Measurements from ENCODE around the gene HDDC3.
A peak's percentile ranks its signal among the peaks of the same experiment; 100 is the strongest.

HDDC3 gene

DNA sequence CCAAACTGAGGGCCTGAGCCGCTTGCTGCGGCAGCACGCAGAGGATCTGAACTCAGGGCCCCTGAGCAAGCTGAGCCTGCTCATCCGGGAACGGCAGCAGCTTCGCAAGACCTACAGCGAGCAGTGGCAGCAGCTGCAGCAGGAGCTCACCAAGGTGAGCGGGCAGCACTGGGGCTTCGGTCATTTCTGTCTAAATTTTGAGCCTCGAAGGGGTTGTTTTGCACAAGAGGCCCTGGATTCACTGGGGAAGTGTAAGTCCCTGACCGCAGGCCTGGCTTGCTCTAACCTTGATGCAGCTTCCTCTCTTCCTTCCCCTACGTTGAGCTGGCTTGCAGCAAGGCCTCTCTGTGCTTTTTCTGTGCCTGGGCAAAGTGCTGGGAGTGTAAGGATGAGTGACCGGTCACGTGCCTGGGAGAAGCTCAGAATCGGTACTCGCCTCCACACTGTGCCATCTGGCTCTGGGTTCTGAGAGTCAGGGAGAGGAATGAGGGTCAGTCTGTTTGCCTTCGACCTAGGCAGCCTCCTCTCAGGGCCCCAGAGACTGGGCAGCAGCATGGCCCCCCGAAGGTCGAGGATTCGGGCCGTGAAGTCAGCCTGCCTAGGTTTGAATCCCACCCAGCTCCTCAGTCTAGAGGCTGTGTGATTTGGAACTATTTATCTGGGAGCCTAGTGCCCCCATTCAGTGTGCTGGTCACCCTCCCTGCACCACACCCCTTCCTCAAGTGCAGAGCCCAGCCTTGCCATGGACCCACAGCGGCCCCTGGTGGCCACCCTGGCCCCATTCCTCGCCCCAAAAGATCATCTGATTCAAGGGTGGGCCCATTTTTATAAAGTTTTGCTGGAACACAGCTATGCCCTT, 46.7 kb downstream of the HDDC3 start:
- peak; percentile 97 for TF ChIP-seq CTCF (IDR thresholded peaks at IDR 0.05; ENCODE audit: borderline replicate concordance, insufficient read depth, low read depth, low read length)
- H3K4me3 ChIP-seq (ENCODE audit: low read depth, low read length), result peak overlapping the region; percentile 76

GRCh38 chr15:90884719-90885431, 47.5 kb downstream of the HDDC3 start:
- no peak for TF ChIP-seq CTCF (IDR thresholded peaks at IDR 0.05; ENCODE audit: borderline replicate concordance, insufficient read depth, low read depth, low read length)
- peak overlapping the region; percentile 76 for H3K4me3 ChIP-seq (ENCODE audit: low read depth, low read length)

DNA sequence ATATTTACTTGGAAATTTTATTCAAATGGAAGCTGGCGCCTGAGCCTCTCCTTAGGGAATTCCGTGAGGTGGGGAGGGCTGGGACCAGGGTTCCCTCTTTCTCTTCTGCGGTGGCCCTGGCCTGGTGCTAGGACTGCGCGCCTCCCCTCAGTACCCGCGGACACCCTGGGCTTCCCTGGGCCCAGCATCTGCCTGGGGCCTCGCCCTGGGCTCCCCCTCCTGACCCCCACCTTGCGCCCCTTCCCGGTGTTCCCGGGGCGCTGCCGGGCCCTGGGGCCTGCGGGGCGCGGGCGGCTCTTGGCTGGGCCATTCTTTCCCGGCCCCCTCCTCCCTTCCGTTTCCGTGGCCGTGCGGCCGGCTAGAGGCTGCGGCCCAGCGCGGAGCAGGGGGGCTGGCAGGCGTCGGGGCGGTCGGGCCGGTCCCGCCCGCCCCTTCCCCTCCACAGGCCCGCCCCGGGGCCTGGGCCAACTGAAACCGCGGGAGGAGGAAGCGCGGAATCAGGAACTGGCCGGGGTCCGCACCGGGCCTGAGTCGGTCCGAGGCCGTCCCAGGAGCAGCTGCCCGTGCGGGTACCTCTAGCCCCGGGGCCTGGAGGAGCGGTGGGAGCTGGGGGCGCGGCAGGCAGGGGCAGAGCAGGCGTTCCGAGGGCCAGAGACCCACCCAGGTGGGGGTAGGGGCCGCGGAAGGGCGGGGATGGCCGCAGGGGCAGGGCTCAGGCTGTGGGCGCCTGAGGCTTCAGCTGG, 48.2 kb downstream of the HDDC3 start, which contains the start of gene FES:
Gene FES (plus strand): TSS at position 529 of the 743 bp plus-strand sequence. CDS start 542 bp downstream, outside the sequence.
- no peak for TF ChIP-seq CTCF (IDR thresholded peaks at IDR 0.05; ENCODE audit: borderline replicate concordance, insufficient read depth, low read depth, low read length)
- H3K4me3 ChIP-seq (ENCODE audit: low read depth, low read length), result peak within 1 kb of the TSS; percentile 76

DNA sequence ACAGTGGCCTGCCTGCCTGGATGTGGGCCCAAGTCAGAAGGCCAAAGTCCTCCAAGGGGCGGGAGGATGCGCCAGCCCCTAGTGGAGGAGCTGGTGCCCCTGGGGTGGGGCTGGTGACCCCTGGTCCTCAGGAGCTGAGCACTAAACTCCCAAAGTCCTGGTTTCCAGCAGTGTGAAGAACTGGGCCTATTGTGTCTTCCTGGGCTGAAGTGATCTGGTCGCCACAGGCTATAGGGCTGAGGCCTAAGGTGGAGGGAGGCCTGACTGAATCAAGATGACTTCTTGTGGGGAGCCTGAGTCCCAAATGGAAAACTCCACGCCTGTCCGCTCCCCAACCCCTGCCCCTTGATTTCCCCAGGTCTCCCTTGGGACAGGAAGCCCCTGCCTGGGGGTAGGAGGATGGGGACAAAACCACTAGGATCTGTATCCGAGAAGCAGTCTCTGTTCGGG, 48.8 kb downstream of the HDDC3 start:
- peak overlapping the region; percentile 76 for H3K4me3 ChIP-seq (ENCODE audit: low read depth, low read length)
- no peak for TF ChIP-seq CTCF (IDR thresholded peaks at IDR 0.05; ENCODE audit: borderline replicate concordance, insufficient read depth, low read depth, low read length)

DNA sequence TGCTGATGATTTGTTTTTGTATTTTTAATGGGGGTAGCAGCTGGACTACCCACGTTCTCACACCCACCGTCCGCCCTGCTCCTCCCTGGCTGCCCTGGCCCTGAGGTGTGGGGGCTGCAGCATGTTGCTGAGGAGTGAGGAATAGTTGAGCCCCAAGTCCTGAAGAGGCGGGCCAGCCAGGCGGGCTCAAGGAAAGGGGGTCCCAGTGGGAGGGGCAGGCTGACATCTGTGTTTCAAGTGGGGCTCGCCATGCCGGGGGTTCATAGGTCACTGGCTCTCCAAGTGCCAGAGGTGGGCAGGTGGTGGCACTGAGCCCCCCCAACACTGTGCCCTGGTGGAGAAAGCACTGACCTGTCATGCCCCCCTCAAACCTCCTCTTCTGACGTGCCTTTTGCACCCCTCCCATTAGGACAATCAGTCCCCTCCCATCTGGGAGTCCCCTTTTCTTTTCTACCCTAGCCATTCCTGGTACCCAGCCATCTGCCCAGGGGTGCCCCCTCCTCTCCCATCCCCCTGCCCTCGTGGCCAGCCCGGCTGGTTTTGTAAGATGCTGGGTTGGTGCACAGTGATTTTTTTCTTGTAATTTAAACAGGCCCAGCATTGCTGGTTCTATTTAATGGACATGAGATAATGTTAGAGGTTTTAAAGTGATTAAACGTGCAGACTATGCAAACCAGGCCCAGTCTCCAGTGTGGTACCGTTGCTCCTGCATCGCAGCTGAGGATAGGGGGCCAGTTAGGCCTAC, 49.4 kb downstream of the HDDC3 start:
- no peak overlapping the region for H3K4me3 ChIP-seq (ENCODE audit: low read depth, low read length)

More for the DNA sequence above, 49.4 kb downstream of the HDDC3 start:
- TF ChIP-seq CTCF (IDR thresholded peaks at IDR 0.05; ENCODE audit: borderline replicate concordance, insufficient read depth, low read depth, low read length), result no peak
